ENCODE results near the gene C1orf94.

Gene C1orf94

GRCh38 chr1:34176830-34177603, at the start of gene C1orf94:
Gene C1orf94, plus strand, starts transcription at chr1:34176907. Its CDS starts 883 bp downstream, at chr1:34177790.
- DNase-seq, result no peak

- DNase-seq, result no peak
Measured at GRCh38 chr1:34127006-34128000, 49.4 kb upstream of the C1orf94 start.

- no peak for DNase-seq
Measured at GRCh38 chr1:34128186-34128889, 48.4 kb upstream of the C1orf94 start.

GRCh38 chr1:34129630-34130029, 47.1 kb upstream of the C1orf94 start:
- DNase-seq, result no peak

- no peak for DNase-seq
Measured at GRCh38 chr1:34130306-34130705, 46.4 kb upstream of the C1orf94 start.

- no peak for DNase-seq
Measured at GRCh38 chr1:34131396-34132160, 45.1 kb upstream of the C1orf94 start.

- DNase-seq, result no peak
Measured at GRCh38 chr1:34132161-34132420, 44.6 kb upstream of the C1orf94 start.

GRCh38 chr1:34137411-34137810, 39.3 kb upstream of the C1orf94 start:
- DNase-seq, result no peak

GRCh38 chr1:34140011-34140676, 36.6 kb upstream of the C1orf94 start:
- DNase-seq, result no peak

GRCh38 chr1:34143975-34144374, 32.7 kb upstream of the C1orf94 start:
- no peak for DNase-seq

GRCh38 chr1:34144766-34145165, 31.9 kb upstream of the C1orf94 start:
- DNase-seq, result no peak

- no peak for DNase-seq
Measured at GRCh38 chr1:34147301-34147700, 29.4 kb upstream of the C1orf94 start.

GRCh38 chr1:34149501-34149900, 27.2 kb upstream of the C1orf94 start:
- no peak for DNase-seq

- no peak for DNase-seq
Measured at GRCh38 chr1:34153246-34153645, 23.5 kb upstream of the C1orf94 start.

- no peak for DNase-seq
Measured at GRCh38 chr1:34155860-34156259, 20.8 kb upstream of the C1orf94 start.

GRCh38 chr1:34156739-34157138, 20.0 kb upstream of the C1orf94 start:
- no peak for DNase-seq

GRCh38 chr1:34162852-34163766, 13.6 kb upstream of the C1orf94 start:
- DNase-seq, result no peak

- no peak for DNase-seq
Measured at GRCh38 chr1:34163792-34164731, 12.6 kb upstream of the C1orf94 start.

- DNase-seq, result no peak
Measured at GRCh38 chr1:34164771-34165391, 11.8 kb upstream of the C1orf94 start, which contains the start of gene CSMD2. Gene CSMD2, minus strand, starts transcription at chr1:34165230. Its CDS starts 133 bp downstream, at chr1:34165097.
